CD8-positive, alpha-beta memory T cell (primary cell): ENCODE measurements around the gene RALGAPA2. TPM values are rescaled to one million over a fixed set of nuclear protein-coding genes. Genes with fewer than 3 reads are reported as not detected.

Experiments
- CTCF ChIA-PET: fragments of 350-600 bp; sonication (Branson Sonifier 250); formaldehyde crosslinking; loops from one replicate; lab custom pipeline; 2021; ENCODE audit warnings: antibody characterized with exemption; lab: Charles Lee
- POLR2A ChIA-PET: fragments of 350-600 bp; sonication (Branson Sonifier 250); formaldehyde crosslinking; loops from one replicate; lab custom pipeline; 2021; ENCODE audit warnings: antibody characterized with exemption; lab: Charles Lee
- DNase-seq, 5 donors: peaks; one replicate each; pipeline versions ENCODE4 v3.0.0 to v3.0.0-alpha.2; 2020 to 2022; ENCODE audit warnings: mixed read lengths in 1 of 5
- H3K27ac ChIP-seq: one replicate; pipeline ENCODE4 v1.7.0; 2013; ENCODE audit warnings: low read depth, mild to moderate bottlenecking, low read length, moderate library complexity
- H3K27me3 ChIP-seq: 2 replicates; pipeline ENCODE4 v1.7.0; 2013; ENCODE audit warnings: low read length, mild to moderate bottlenecking; ENCODE audit not compliant: insufficient read depth, poor library complexity, severe bottlenecking
- H3K36me3 ChIP-seq: 2 replicates; pipeline ENCODE4 v1.7.0; 2013; ENCODE audit warnings: mild to moderate bottlenecking, low read length, moderate library complexity; ENCODE audit not compliant: insufficient read depth
- H3K4me1 ChIP-seq: 2 replicates; pipeline ENCODE4 v1.7.0; 2013; ENCODE audit warnings: mild to moderate bottlenecking, low read length, moderate library complexity; ENCODE audit not compliant: insufficient read depth
- H3K4me3 ChIP-seq: 2 replicates; pipeline ENCODE4 v1.7.0; 2013; ENCODE audit warnings: mild to moderate bottlenecking, low read length
- H3K9me3 ChIP-seq: 2 replicates; pipeline ENCODE4 v1.7.0; 2013; ENCODE audit warnings: mild to moderate bottlenecking, low read length
- H3K27ac Mint-ChIP-seq, 8 donors: one replicate each; pipeline ENCODE4 v1.8.0; 2020 to 2021; ENCODE audit warnings: mixed read lengths in 8 of 8, mild to moderate bottlenecking in 6 of 8, inconsistent platforms in 3 of 8, moderate library complexity in 3 of 8
- H3K27me3 Mint-ChIP-seq, 2 donors: one replicate each; pipeline ENCODE4 v1.8.0; 2020 to 2021; ENCODE audit warnings: mixed read lengths in 2 of 2, mild to moderate bottlenecking in 1 of 2, moderate library complexity in 1 of 2
- H3K36me3 Mint-ChIP-seq, 3 donors: one replicate each; pipeline ENCODE4 v1.8.0; 2020 to 2021; ENCODE audit warnings: mixed read lengths in 3 of 3, inconsistent platforms in 1 of 3, mild to moderate bottlenecking in 1 of 3
- H3K4me1 Mint-ChIP-seq, 3 donors: one replicate each; pipeline ENCODE4 v1.8.0; 2020 to 2021; ENCODE audit warnings: mixed read lengths in 3 of 3, inconsistent platforms in 1 of 3, mild to moderate bottlenecking in 1 of 3
- H3K4me3 Mint-ChIP-seq, 7 donors: one replicate each; pipeline ENCODE4 v1.8.0; 2020 to 2021; ENCODE audit warnings: mixed read lengths in 7 of 7, mild to moderate bottlenecking in 6 of 7, moderate library complexity in 4 of 7, inconsistent platforms in 2 of 7
- H3K9me3 Mint-ChIP-seq, 5 donors: one replicate each; pipeline ENCODE4 v1.8.0; 2020 to 2022; ENCODE audit warnings: mixed read lengths in 5 of 5, mild to moderate bottlenecking in 3 of 5, moderate library complexity in 2 of 5, inconsistent platforms in 1 of 5
- polyA plus RNA-seq: library from polyadenylated mRNA; unstranded; fragments of 300-500 nt; fragmentation: Illumina TruSeq; gene quantifications from one replicate; pipeline ENCODE4 v1.2.3, GENCODE V29; 2021
- total RNA-seq, 2 experiments: library from RNA; stranded (reverse); gene quantifications; one replicate each; pipeline ENCODE4 v1.2.3, GENCODE V29; 2021

RALGAPA2 gene
- total and polyA plus RNA-seq, 3 experiments from 2014 or later, result 7.4 to 14.5 (median 13.4) TPM

- no peaks in the 10 kb centered on the region for H3K27me3 ChIP-seq
- no peaks in the 10 kb centered on the region for H3K9me3 ChIP-seq
- POLR2A ChIA-PET, result no interaction called here
- no peak overlapping the region for H3K27ac ChIP-seq
- DNase-seq, result no peak
- Mint-ChIP-seq H3K4me1 (no peaks in the 10 kb centered on the region), H3K4me3 (no peak overlapping the region), H3K36me3 (peaks cover 4 to 31% (median 21%) of the 10 kb centered on the region in 3 donors), H3K27me3 (peaks cover 0 to 4% of the 10 kb centered on the region in 2 donors), H3K27ac (no peak overlapping the region), H3K9me3 (no peaks in the 10 kb centered on the region)
- no peaks in the 10 kb centered on the region for H3K36me3 ChIP-seq
- H3K4me3 ChIP-seq, result no peak overlapping the region
- no peaks in the 10 kb centered on the region for H3K4me1 ChIP-seq
- CTCF ChIA-PET, result no interaction called here
Measured at GRCh38 chr20:20432618-20433286, 279.7 kb downstream of the RALGAPA2 start.

GRCh38 chr20:20430066-20430465 is 282.4 kb downstream of the RALGAPA2 start:
- no peak overlapping the region for H3K27ac Mint-ChIP-seq
- no peak overlapping the region for H3K27ac ChIP-seq
- H3K36me3 ChIP-seq, result no peaks in the 10 kb centered on the region
- DNase-seq, result no peak
- no peaks in the 10 kb centered on the region for H3K27me3 Mint-ChIP-seq
- H3K4me1 ChIP-seq, result no peaks in the 10 kb centered on the region
- H3K27me3 ChIP-seq, result no peaks in the 10 kb centered on the region
- no peaks in the 10 kb centered on the region for H3K9me3 Mint-ChIP-seq
- H3K36me3 Mint-ChIP-seq, result peaks cover 4 to 15% (median 14%) of the 10 kb centered on the region in 3 donors
- no peaks in the 10 kb centered on the region for H3K9me3 ChIP-seq
- no peak overlapping the region for H3K4me3 ChIP-seq
- no peak overlapping the region for H3K4me3 Mint-ChIP-seq
- POLR2A ChIA-PET, result no interaction called here
- CTCF ChIA-PET, result no interaction called here
- no peaks in the 10 kb centered on the region for H3K4me1 Mint-ChIP-seq

- no peaks in the 10 kb centered on the region for H3K27me3 ChIP-seq
- no peak for DNase-seq
- Mint-ChIP-seq H3K4me1 (no peaks in the 10 kb centered on the region), H3K27ac (peak overlapping the region in 1 of 8 donors; percentile 24), H3K9me3 (no peaks in the 10 kb centered on the region), H3K4me3 (no peak overlapping the region), H3K27me3 (no peaks in the 10 kb centered on the region), H3K36me3 (peaks cover 4 to 15% (median 10%) of the 10 kb centered on the region in 3 donors)
- H3K4me1 ChIP-seq, result no peaks in the 10 kb centered on the region
- H3K4me3 ChIP-seq, result no peak overlapping the region
- POLR2A ChIA-PET, result no interaction called here
- CTCF ChIA-PET, result no interaction called here
- no peak overlapping the region for H3K27ac ChIP-seq
- no peaks in the 10 kb centered on the region for H3K36me3 ChIP-seq
- H3K9me3 ChIP-seq, result no peaks in the 10 kb centered on the region
Measured at GRCh38 chr20:20428067-20428466, 284.4 kb downstream of the RALGAPA2 start.

- Mint-ChIP-seq H3K4me1 (no peaks in the 10 kb centered on the region), H3K9me3 (no peaks in the 10 kb centered on the region), H3K27ac (peak overlapping the region in 1 of 8 donors; percentile 61), H3K36me3 (peaks cover 4 to 19% (median 11%) of the 10 kb centered on the region in 3 donors), H3K4me3 (no peak overlapping the region), H3K27me3 (no peaks in the 10 kb centered on the region)
- Histone ChIP-seq H3K27me3 (no peaks in the 10 kb centered on the region), H3K4me1 (no peaks in the 10 kb centered on the region), H3K27ac (no peak overlapping the region), H3K9me3 (no peaks in the 10 kb centered on the region), H3K36me3 (no peaks in the 10 kb centered on the region), H3K4me3 (no peak overlapping the region)
- DNase-seq, result no peak
- ChIA-PET POLR2A (no interaction called here), CTCF (no interaction called here)
Measured at GRCh38 chr20:20427227-20427864, 285.1 kb downstream of the RALGAPA2 start.

- Histone ChIP-seq H3K4me3 (no peak overlapping the region), H3K27me3 (no peaks in the 10 kb centered on the region), H3K9me3 (no peaks in the 10 kb centered on the region), H3K27ac (no peak overlapping the region), H3K4me1 (no peaks in the 10 kb centered on the region), H3K36me3 (no peaks in the 10 kb centered on the region)
- CTCF ChIA-PET, result no interaction called here
- Mint-ChIP-seq H3K4me1 (no peaks in the 10 kb centered on the region), H3K9me3 (no peaks in the 10 kb centered on the region), H3K36me3 (peaks cover 4 to 17% (median 14%) of the 10 kb centered on the region in 3 donors), H3K4me3 (no peak overlapping the region), H3K27ac (peak overlapping the region in 4 of 8 donors; percentile 2 to 91 (median 42)), H3K27me3 (no peaks in the 10 kb centered on the region)
- POLR2A ChIA-PET, result no interaction called here
- DNase-seq, result no peak
Measured at GRCh38 chr20:20426655-20426907, 285.9 kb downstream of the RALGAPA2 start.

GRCh38 chr20:20425823-20426654 is 286.4 kb downstream of the RALGAPA2 start:
- no peak overlapping the region for H3K4me3 Mint-ChIP-seq
- Histone ChIP-seq H3K9me3 (no peaks in the 10 kb centered on the region), H3K27ac (no peak overlapping the region), H3K36me3 (no peaks in the 10 kb centered on the region), H3K4me1 (no peaks in the 10 kb centered on the region), H3K27me3 (no peaks in the 10 kb centered on the region), H3K4me3 (no peak overlapping the region)
- DNase-seq, result no peak
- CTCF ChIA-PET, result no interaction called here
- peak overlapping the region in 4 of 8 donors; percentile 2 to 91 (median 42) for H3K27ac Mint-ChIP-seq
- H3K27me3 Mint-ChIP-seq, result no peaks in the 10 kb centered on the region
- H3K9me3 Mint-ChIP-seq, result no peaks in the 10 kb centered on the region
- H3K4me1 Mint-ChIP-seq, result no peaks in the 10 kb centered on the region
- POLR2A ChIA-PET, result no interaction called here
- peaks cover 3 to 17% (median 14%) of the 10 kb centered on the region in 3 donors for H3K36me3 Mint-ChIP-seq

GRCh38 chr20:20423117-20423516 is 289.3 kb downstream of the RALGAPA2 start:
- Histone ChIP-seq H3K9me3 (no peaks in the 10 kb centered on the region), H3K4me1 (no peaks in the 10 kb centered on the region), H3K36me3 (no peaks in the 10 kb centered on the region), H3K27ac (no peak overlapping the region), H3K27me3 (no peaks in the 10 kb centered on the region), H3K4me3 (no peak overlapping the region)
- H3K27ac Mint-ChIP-seq, result no peak overlapping the region
- no peaks in the 10 kb centered on the region for H3K27me3 Mint-ChIP-seq
- peaks cover 4 to 23% (median 17%) of the 10 kb centered on the region in 3 donors for H3K36me3 Mint-ChIP-seq
- no peaks in the 10 kb centered on the region for H3K9me3 Mint-ChIP-seq
- no peaks in the 10 kb centered on the region for H3K4me1 Mint-ChIP-seq
- no peak overlapping the region for H3K4me3 Mint-ChIP-seq
- POLR2A ChIA-PET, result no interaction called here
- no peak for DNase-seq
- CTCF ChIA-PET, result no interaction called here
